Lower leg skin (tissue), 3 donors: ENCODE measurements around the gene ADA.

ENCODE experiments used
- CTCF ChIP-seq, 3 donors: fragments of 450-650 bp; IDR thresholded peaks; one replicate each; pipeline ENCODE4 v1.5.1; 2016; ENCODE audit warnings: antibody characterized with exemption in 3 of 3, mild to moderate bottlenecking in 3 of 3, moderate library complexity in 2 of 3
- POLR2A ChIP-seq, 2 donors: fragments of 450-650 bp; IDR thresholded peaks; one replicate each; pipeline ENCODE4 v1.6.1; 2016 to 2017; ENCODE audit warnings: antibody characterized with exemption in 2 of 2, mild to moderate bottlenecking in 1 of 2, moderate library complexity in 1 of 2

GRCh38 chr20:44637522-44638372, 13.8 kb downstream of the ADA start:
- no peak for TF ChIP-seq CTCF (IDR thresholded peaks at IDR 0.05)
- TF ChIP-seq POLR2A (IDR thresholded peaks at IDR 0.05) = no peak
